ENCODE results near the gene DPT.

DPT gene

GRCh38 chr1:168665975-168666374 lies 63.0 kb downstream of the DPT start:
- DNase-seq (ENCODE audit: low read depth in 2 of 3, low spot score in 1 of 3): no peak

- DNase-seq (ENCODE audit: low read depth in 2 of 3, low spot score in 1 of 3): no peak
Observed at GRCh38 chr1:168664069-168664834, 64.8 kb downstream of the DPT start.

GRCh38 chr1:168656485-168656884 lies 72.5 kb downstream of the DPT start:
- DNase-seq (ENCODE audit: low read depth in 2 of 3, low spot score in 1 of 3): no peak

- DNase-seq (ENCODE audit: low read depth in 2 of 3, low spot score in 1 of 3): no peak
Observed at GRCh38 chr1:168654198-168654915, 74.6 kb downstream of the DPT start.

- DNase-seq (ENCODE audit: low read depth in 2 of 3, low spot score in 1 of 3): no peak
Observed at GRCh38 chr1:168653567-168653966, 75.4 kb downstream of the DPT start.

- no peak for DNase-seq (ENCODE audit: low read depth in 2 of 3, low spot score in 1 of 3)
Observed at GRCh38 chr1:168645721-168646120, 83.3 kb downstream of the DPT start.
